NCI-H1930 (cell line): ENCODE measurements around the gene THSD4.

Experiments used
- DNase-seq, 2 experiments: peaks; one replicate each; lab custom pipeline; 2025; lab: John Stamatoyannopoulos, UW

Gene THSD4

GRCh38 chr15:71545223-71545760 is 430.0 kb downstream of the THSD4 start:
- DNase-seq = no peak

- DNase-seq = no peak
These were observed 430.7 kb downstream of the THSD4 start for GRCh38 chr15:71545923-71546322.

- DNase-seq = no peak
These were observed 431.7 kb downstream of the THSD4 start for GRCh38 chr15:71547011-71547410.

- no peak for DNase-seq
These were observed 433.1 kb downstream of the THSD4 start for GRCh38 chr15:71548401-71548807.

- DNase-seq = no peak
These were observed 433.8 kb downstream of the THSD4 start for GRCh38 chr15:71549091-71549490.

GRCh38 chr15:71549697-71550096 is 434.4 kb downstream of the THSD4 start:
- DNase-seq = no peak

GRCh38 chr15:71551566-71551965 is 436.3 kb downstream of the THSD4 start:
- no peak for DNase-seq

GRCh38 chr15:71559098-71559497 is 443.8 kb downstream of the THSD4 start:
- no peak for DNase-seq

- no peak for DNase-seq
These were observed 444.3 kb downstream of the THSD4 start for GRCh38 chr15:71559616-71560015.

GRCh38 chr15:71562251-71562650 is 447.0 kb downstream of the THSD4 start:
- no peak for DNase-seq

GRCh38 chr15:71564217-71564616 is 448.9 kb downstream of the THSD4 start:
- DNase-seq = no peak

- no peak for DNase-seq
These were observed 449.7 kb downstream of the THSD4 start for GRCh38 chr15:71565006-71565405.

- no peak for DNase-seq
These were observed 450.4 kb downstream of the THSD4 start for GRCh38 chr15:71565631-71566160.

GRCh38 chr15:71566226-71566625 is 451.0 kb downstream of the THSD4 start:
- no peak for DNase-seq

- DNase-seq = no peak
These were observed 451.9 kb downstream of the THSD4 start for GRCh38 chr15:71567173-71567572.

GRCh38 chr15:71568227-71568626 is 453.0 kb downstream of the THSD4 start:
- DNase-seq = no peak

GRCh38 chr15:71570736-71571135 is 455.5 kb downstream of the THSD4 start:
- DNase-seq = no peak

GRCh38 chr15:71571641-71572040 is 456.4 kb downstream of the THSD4 start:
- no peak for DNase-seq

GRCh38 chr15:71572452-71573053 is 457.3 kb downstream of the THSD4 start:
- no peak for DNase-seq

GRCh38 chr15:71573599-71573998 is 458.3 kb downstream of the THSD4 start:
- no peak for DNase-seq

GRCh38 chr15:71575474-71576045 is 460.3 kb downstream of the THSD4 start:
- DNase-seq = no peak

- no peak for DNase-seq
These were observed 461.8 kb downstream of the THSD4 start for GRCh38 chr15:71577071-71577470.

GRCh38 chr15:71581398-71581930 is 466.2 kb downstream of the THSD4 start:
- no peak for DNase-seq
